ENCODE data around the gene GABBR1. TPM values are rescaled to one million over a fixed set of nuclear protein-coding genes. Genes with fewer than 3 reads are reported as not detected.
"Not testable (repeated sequence)": the region's sequence is repeated elsewhere in the genome, so short reads cannot be mapped to it uniquely, and the experiment has no call there.

The GABBR1 gene
- not detected for polyA plus RNA-seq

- peaks cover 9 to 33% (median 17%) of the 10 kb centered on the region in 3 donors for H3K27me3 Mint-ChIP-seq (ENCODE audit: low read depth in 3 of 3)
- peak within 1 kb of the TSS; percentile 86 to 92 (median 91) for H3K4me3 Mint-ChIP-seq
- peak; percentile 27 to 37 (median 32) for DNase-seq
- H3K4me1 Mint-ChIP-seq, result peaks cover 31 to 42% of the 10 kb centered on the region in 2 donors
- H3K36me3 Mint-ChIP-seq, result no peaks in the 10 kb centered on the region
- H3K27ac Mint-ChIP-seq, result peak within 1 kb of the TSS in 3 of 6 donors; percentile 2 to 46 (median 16)
- no peaks in the 10 kb centered on the region for H3K9me3 Mint-ChIP-seq
These were observed at the start of gene GABBR1 for GRCh38 chr6:29632789-29633533. GABBR1 (minus strand) TSS chr6:29633183; CDS start chr6:29632385, 798 bp downstream.

DNA sequence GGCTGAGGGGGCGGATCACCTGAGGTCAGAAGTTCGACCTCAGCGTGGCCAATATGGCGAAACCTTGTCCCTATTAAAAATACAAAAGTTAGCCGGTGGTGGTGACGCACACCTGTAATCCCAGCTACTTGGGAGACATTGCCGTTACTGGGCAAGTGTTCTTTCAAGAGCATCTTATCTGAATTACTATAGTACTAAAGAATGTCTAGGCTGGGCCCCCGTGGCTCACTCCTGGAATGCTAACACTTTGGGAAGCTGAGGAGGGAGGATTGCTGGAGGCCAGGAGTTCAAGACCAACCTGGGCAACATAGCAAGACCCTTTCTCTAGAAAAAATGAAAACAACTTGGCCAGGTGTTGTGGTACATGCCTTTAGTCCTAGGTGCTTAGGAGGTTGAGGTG, 48.8 kb upstream of the GABBR1 start:
- H3K9me3 Mint-ChIP-seq, result peaks cover 0 to 2% (median 0%) of the 10 kb centered on the region in 6 donors
- H3K4me1 Mint-ChIP-seq, result peaks cover 3 to 16% of the 10 kb centered on the region in 2 donors
- peaks cover 0 to 6% (median 4%) of the 10 kb centered on the region in 3 donors for H3K27me3 Mint-ChIP-seq (ENCODE audit: low read depth in 3 of 3)
- no peaks in the 10 kb centered on the region for H3K36me3 Mint-ChIP-seq
- no peak for DNase-seq
- H3K4me3 Mint-ChIP-seq, result peak overlapping the region in 1 of 5 donors; percentile 10
- H3K27ac Mint-ChIP-seq, result no peak overlapping the region

DNA sequence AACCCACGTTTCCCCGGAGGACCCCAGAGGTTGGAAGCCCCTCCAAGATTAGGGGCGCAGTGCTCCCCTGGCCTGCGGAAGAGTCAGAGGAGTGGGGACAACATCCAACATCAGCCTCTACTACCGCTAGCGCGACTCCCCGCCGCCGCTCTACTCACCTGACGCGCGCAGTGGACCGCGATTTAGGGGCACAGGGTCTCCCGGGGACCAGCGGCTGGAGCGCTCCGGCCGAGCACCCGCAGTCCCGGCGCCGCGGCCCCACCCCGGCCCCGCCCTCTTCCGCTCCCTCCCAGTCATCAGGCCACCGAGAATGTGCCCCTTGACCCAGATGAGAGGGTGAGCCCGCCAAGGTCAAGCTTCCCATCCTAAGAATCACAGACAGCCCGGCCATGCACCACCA, 47.9 kb upstream of the GABBR1 start, which contains the start of gene ZFP57:
TSS of gene ZFP57 (minus strand) at position 249 of the 400 bp plus-strand sequence. CDS start 4,149 bp downstream, outside the sequence.
- DNase-seq, result no peak
- Mint-ChIP-seq H3K4me3 (peak within 1 kb of the TSS in 3 of 5 donors; percentile 83 to 86 (median 85)), H3K36me3 (no peaks in the 10 kb centered on the region), H3K27me3 (ENCODE audit: low read depth in 3 of 3) (peaks cover 0 to 5% (median 4%) of the 10 kb centered on the region in 3 donors), H3K9me3 (peaks cover 0 to 2% (median 0%) of the 10 kb centered on the region in 6 donors), H3K4me1 (peaks cover 3 to 18% of the 10 kb centered on the region in 2 donors), H3K27ac (peak within 1 kb of the TSS in 4 of 6 donors; percentile 40 to 84 (median 62))

- DNase-seq, result peak in 2 of 3 donors; percentile 7 to 17
- H3K36me3 Mint-ChIP-seq, result no peaks in the 10 kb centered on the region
- peaks cover 3 to 18% of the 10 kb centered on the region in 2 donors for H3K4me1 Mint-ChIP-seq
- peak overlapping the region in 4 of 6 donors; percentile 40 to 80 (median 62) for H3K27ac Mint-ChIP-seq
- peaks cover 0 to 5% (median 4%) of the 10 kb centered on the region in 3 donors for H3K27me3 Mint-ChIP-seq (ENCODE audit: low read depth in 3 of 3)
- peak overlapping the region in 3 of 5 donors; percentile 83 to 86 (median 85) for H3K4me3 Mint-ChIP-seq
- peaks cover 0 to 2% (median 0%) of the 10 kb centered on the region in 6 donors for H3K9me3 Mint-ChIP-seq
These were observed 47.4 kb upstream of the GABBR1 start for GRCh38 chr6:29680416-29680815.

DNA sequence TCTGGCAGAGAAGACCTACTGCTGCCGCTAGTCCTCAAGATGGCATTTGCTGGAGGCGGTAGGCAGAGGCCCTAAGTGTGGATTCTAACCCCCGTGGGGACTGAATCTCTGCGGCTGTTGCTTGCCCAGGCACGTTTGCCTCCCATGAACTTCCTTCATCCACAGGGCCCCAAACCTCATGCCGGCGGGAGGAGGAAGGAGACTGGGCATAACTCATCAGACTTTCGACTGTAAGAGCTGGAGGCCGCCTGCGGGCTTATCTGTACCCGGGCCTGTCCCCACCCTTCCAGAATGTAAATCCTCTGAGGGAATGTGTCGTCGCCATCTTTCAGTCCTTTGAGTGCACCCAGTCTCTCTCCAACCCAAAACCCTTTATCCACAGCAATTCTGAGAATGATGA, 47.0 kb upstream of the GABBR1 start:
- Mint-ChIP-seq H3K4me3 (peak overlapping the region in 3 of 5 donors; percentile 83 to 86 (median 85)), H3K36me3 (no peaks in the 10 kb centered on the region), H3K9me3 (peaks cover 0 to 2% (median 0%) of the 10 kb centered on the region in 6 donors), H3K27ac (peak overlapping the region in 1 of 6 donors; percentile 80), H3K27me3 (ENCODE audit: low read depth in 3 of 3) (peaks cover 0 to 8% (median 5%) of the 10 kb centered on the region in 3 donors), H3K4me1 (peaks cover 3 to 18% of the 10 kb centered on the region in 2 donors)
- DNase-seq, result no peak

GRCh38 chr6:29678114-29678513, 45.1 kb upstream of the GABBR1 start:
- Mint-ChIP-seq H3K4me1 (peaks cover 3 to 12% of the 10 kb centered on the region in 2 donors), H3K27me3 (ENCODE audit: low read depth in 3 of 3) (peaks cover 0 to 8% (median 3%) of the 10 kb centered on the region in 3 donors), H3K4me3 (no peak overlapping the region), H3K27ac (peak overlapping the region in 1 of 6 donors; percentile 85), H3K36me3 (no peaks in the 10 kb centered on the region), H3K9me3 (peaks cover 0 to 2% (median 0%) of the 10 kb centered on the region in 6 donors)
- DNase-seq, result no peak

DNA sequence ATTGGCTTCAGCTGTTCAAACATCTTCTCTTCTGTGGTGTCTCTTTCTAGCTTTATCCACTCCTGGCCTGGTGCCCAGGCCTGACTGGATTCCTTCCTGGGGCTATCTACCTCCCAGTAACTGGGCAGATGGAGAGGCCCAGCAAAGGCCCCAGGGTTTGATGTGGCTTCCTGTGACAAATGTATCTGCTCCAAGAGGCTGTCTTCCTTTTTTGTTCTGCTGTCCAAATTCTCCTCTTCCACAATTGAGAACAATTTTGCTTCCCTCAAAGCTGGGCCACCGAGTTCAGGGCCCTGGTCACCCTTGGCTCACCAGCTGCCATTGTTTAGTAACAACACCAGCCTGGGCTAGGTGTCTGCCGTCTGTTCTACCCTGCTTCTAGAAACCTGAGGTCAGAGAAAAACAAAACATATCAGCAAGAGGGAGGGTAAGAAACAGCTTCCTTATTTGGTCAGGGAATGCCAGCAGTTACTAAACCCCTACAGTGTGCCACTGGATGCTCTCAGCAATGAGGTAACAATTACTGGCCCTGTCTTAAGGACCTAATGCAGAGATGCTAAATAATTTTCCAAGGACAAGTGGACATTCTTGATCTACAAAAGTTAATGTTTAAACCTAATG, 44.1 kb upstream of the GABBR1 start:
- peak overlapping the region in 4 of 6 donors; percentile 37 to 85 (median 77) for H3K27ac Mint-ChIP-seq
- H3K4me1 Mint-ChIP-seq, result peaks cover 3 to 12% of the 10 kb centered on the region in 2 donors
- peaks cover 0 to 2% (median 0%) of the 10 kb centered on the region in 6 donors for H3K9me3 Mint-ChIP-seq
- H3K4me3 Mint-ChIP-seq, result peak overlapping the region in 1 of 5 donors; percentile 19
- DNase-seq, result no peak
- peaks cover 0 to 8% (median 3%) of the 10 kb centered on the region in 3 donors for H3K27me3 Mint-ChIP-seq (ENCODE audit: low read depth in 3 of 3)
- peaks cover 0 to 3% (median 0%) of the 10 kb centered on the region in 3 donors for H3K36me3 Mint-ChIP-seq

- peak overlapping the region in 1 of 6 donors; percentile 55 for H3K27ac Mint-ChIP-seq
- H3K4me1 Mint-ChIP-seq, result peaks cover 3 to 12% of the 10 kb centered on the region in 2 donors
- DNase-seq, result no peak
- no peak overlapping the region for H3K4me3 Mint-ChIP-seq
- H3K27me3 Mint-ChIP-seq (ENCODE audit: low read depth in 3 of 3), result peaks cover 0 to 11% (median 3%) of the 10 kb centered on the region in 3 donors
- H3K9me3 Mint-ChIP-seq, result no peaks in the 10 kb centered on the region
- peaks cover 0 to 3% (median 0%) of the 10 kb centered on the region in 3 donors for H3K36me3 Mint-ChIP-seq
These were observed 42.6 kb upstream of the GABBR1 start for GRCh38 chr6:29675561-29675960.

GRCh38 chr6:29674008-29674407, 41.0 kb upstream of the GABBR1 start:
- Mint-ChIP-seq H3K4me1 (peaks cover 3 to 7% of the 10 kb centered on the region in 2 donors), H3K4me3 (no peak overlapping the region), H3K9me3 (no peaks in the 10 kb centered on the region), H3K36me3 (peaks cover 0 to 3% (median 0%) of the 10 kb centered on the region in 3 donors), H3K27ac (peak overlapping the region in 1 of 6 donors; percentile 19), H3K27me3 (ENCODE audit: low read depth in 3 of 3) (peaks cover 0 to 6% (median 3%) of the 10 kb centered on the region in 3 donors)
- no peak for DNase-seq

DNA sequence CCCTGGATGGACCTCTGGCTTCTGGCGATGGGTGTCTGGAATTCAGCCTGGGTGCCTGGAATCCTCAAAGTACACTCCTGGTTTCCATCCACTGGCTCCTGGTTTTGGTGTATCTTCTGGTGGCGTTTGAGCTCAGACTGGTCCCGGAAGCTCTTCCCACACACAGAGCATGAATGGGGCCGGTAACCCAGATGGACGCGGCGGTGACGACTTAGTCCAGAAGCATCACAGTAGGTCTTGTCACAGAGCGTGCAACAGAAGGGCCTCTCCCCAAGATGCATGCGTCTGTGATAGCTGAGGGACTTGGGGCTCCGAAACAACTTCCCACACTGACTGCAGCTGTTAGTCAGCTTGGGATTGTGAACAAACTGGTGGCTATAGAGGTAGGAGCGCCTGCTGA, 40.2 kb upstream of the GABBR1 start:
- Mint-ChIP-seq H3K4me3 (no peak overlapping the region), H3K27me3 (ENCODE audit: low read depth in 3 of 3) (peaks cover 0 to 6% (median 3%) of the 10 kb centered on the region in 3 donors), H3K27ac (no peak overlapping the region), H3K36me3 (peaks cover 0 to 3% (median 0%) of the 10 kb centered on the region in 3 donors), H3K9me3 (no peaks in the 10 kb centered on the region), H3K4me1 (peaks cover 3 to 7% of the 10 kb centered on the region in 2 donors)
- no peak for DNase-seq

DNA sequence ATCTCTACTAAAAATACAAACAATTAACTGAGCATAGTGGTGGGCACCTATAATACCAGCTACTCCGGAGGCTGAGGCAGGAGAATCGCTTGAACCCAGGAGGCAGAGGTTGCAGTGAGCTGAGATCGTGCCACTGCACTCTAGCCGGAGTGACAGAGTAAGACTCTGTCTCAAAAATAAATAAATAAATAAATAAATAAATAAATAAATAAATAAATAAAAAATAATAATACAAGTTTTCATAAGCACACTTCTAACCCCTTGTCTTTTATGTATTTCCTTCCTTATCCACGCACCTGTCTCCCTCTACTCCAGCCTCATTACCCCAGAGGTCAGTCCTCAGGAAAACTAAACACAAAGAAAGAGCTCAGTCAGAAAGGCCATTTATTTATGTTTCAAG, 39.1 kb upstream of the GABBR1 start:
- H3K36me3 Mint-ChIP-seq, H3K27ac Mint-ChIP-seq, H3K9me3 Mint-ChIP-seq, H3K4me1 Mint-ChIP-seq, H3K4me3 Mint-ChIP-seq, DNase-seq: not testable (repeated sequence)
- peaks cover 0 to 10% (median 6%) of the 10 kb centered on the region in 3 donors for H3K27me3 Mint-ChIP-seq (ENCODE audit: low read depth in 3 of 3)

GRCh38 chr6:29671026-29671425, 38.0 kb upstream of the GABBR1 start:
- peaks cover 0 to 3% (median 0%) of the 10 kb centered on the region in 3 donors for H3K36me3 Mint-ChIP-seq
- H3K27me3 Mint-ChIP-seq (ENCODE audit: low read depth in 3 of 3), result peaks cover 0 to 11% (median 3%) of the 10 kb centered on the region in 3 donors
- no peak overlapping the region for H3K4me3 Mint-ChIP-seq
- DNase-seq, result no peak
- H3K9me3 Mint-ChIP-seq, result no peaks in the 10 kb centered on the region
- no peaks in the 10 kb centered on the region for H3K4me1 Mint-ChIP-seq
- H3K27ac Mint-ChIP-seq, result peak overlapping the region in 1 of 6 donors; percentile 29

- no peaks in the 10 kb centered on the region for H3K36me3 Mint-ChIP-seq
- no peak for DNase-seq
- peaks cover 3 to 15% (median 8%) of the 10 kb centered on the region in 3 donors for H3K27me3 Mint-ChIP-seq (ENCODE audit: low read depth in 3 of 3)
These were observed 34.2 kb upstream of the GABBR1 start for GRCh38 chr6:29667158-29667557.

GRCh38 chr6:29666826-29667130, 33.8 kb upstream of the GABBR1 start:
- no peak for DNase-seq
- no peaks in the 10 kb centered on the region for H3K36me3 Mint-ChIP-seq

More at GRCh38 chr6:29667158-29667557, 34.2 kb upstream of the GABBR1 start:
- Mint-ChIP-seq H3K9me3 (no peaks in the 10 kb centered on the region), H3K4me1 (no peaks in the 10 kb centered on the region), H3K27ac (no peak overlapping the region), H3K4me3 (no peak overlapping the region)

More at GRCh38 chr6:29666826-29667130, 33.8 kb upstream of the GABBR1 start:
- Mint-ChIP-seq H3K27me3 (ENCODE audit: low read depth in 3 of 3) (peaks cover 3 to 13% (median 10%) of the 10 kb centered on the region in 3 donors), H3K27ac (no peak overlapping the region), H3K4me1 (no peaks in the 10 kb centered on the region), H3K4me3 (no peak overlapping the region), H3K9me3 (no peaks in the 10 kb centered on the region)

Data from immature natural killer cell (primary cell).